B cell (primary cell): ENCODE results near the gene NDUFAF2. TPM values are rescaled to one million over a fixed set of nuclear protein-coding genes. Genes with fewer than 3 reads are reported as not detected.
"Not testable (repeated sequence)": the region's sequence is repeated elsewhere in the genome, so short reads cannot be mapped to it uniquely, and the experiment has no call there.

Experiments
- ATAC-seq: fragments of 200-7000 bp; cut with Tn5 transposase; one replicate; pipeline ENCODE4 v1.10.0; 2021; ENCODE audit warnings: low read depth, mild to moderate bottlenecking, moderate number of reproducible peaks, moderate library complexity
- CTCF ChIA-PET: fragments of 350-600 bp; sonication (Branson Sonifier 250); formaldehyde crosslinking; loops from one replicate; lab custom pipeline; 2021; ENCODE audit warnings: antibody characterized with exemption, inconsistent platforms; lab: Charles Lee
- POLR2A ChIA-PET: fragments of 350-600 bp; sonication (Branson Sonifier 250); formaldehyde crosslinking; loops from one replicate; lab custom pipeline; 2021; ENCODE audit warnings: antibody characterized with exemption; lab: Charles Lee
- DNase-seq: peaks from one replicate; pipeline ENCODE4 v3.0.0; 2013
- H2AFZ ChIP-seq: 2 replicates; pipeline ENCODE4 v1.6.1; 2012; ENCODE audit warnings: mild to moderate bottlenecking, low read depth, low read length; ENCODE audit not compliant: insufficient read depth, poor library complexity, severe bottlenecking
- H3K27ac ChIP-seq, 2 donors: 1 replicate in 1 of 2; 2 replicates in 1 of 2; pipeline ENCODE4 v1.5.1; 2012 to 2013; ENCODE audit warnings: low read length in 2 of 2, mild to moderate bottlenecking in 2 of 2, moderate library complexity in 1 of 2
- H3K27me3 ChIP-seq, 4 experiments: fragments of 200-600 bp in 1 of 4; sonication (generic) in 1 of 4; replicated peaks in 1 of 4; 1 replicate in 2 of 4; 2 replicates in 2 of 4; pipeline versions ENCODE4 v1.6.1 to v1.7.0; 2013 to 2016; ENCODE audit warnings: low read length in 3 of 4, mild to moderate bottlenecking in 2 of 4, mixed read lengths in 1 of 4, moderate library complexity in 1 of 4; ENCODE audit not compliant: insufficient read depth in 4 of 4, control insufficient read depth in 3 of 4; ENCODE audit errors: control extremely low read depth in 1 of 4
- H3K36me3 ChIP-seq, 2 experiments: replicated peaks in 1 of 2; 1 replicate in 1 of 2; 2 replicates in 1 of 2; pipeline versions ENCODE4 v1.6.1 to v1.7.1; 2013; ENCODE audit warnings: low read length in 1 of 2; ENCODE audit not compliant: insufficient read depth in 2 of 2, control insufficient read depth in 1 of 2; ENCODE audit errors: control extremely low read depth in 1 of 2, extremely low read depth in 1 of 2
- H3K4me1 ChIP-seq, 2 donors: fragments of 200-600 bp in 1 of 2; sonication (generic) in 1 of 2; 1 replicate in 1 of 2; 2 replicates in 1 of 2; pipeline versions ENCODE4 v1.5.1 to v1.6.1; 2013 to 2017; ENCODE audit warnings: low read length in 2 of 2; ENCODE audit not compliant: control insufficient read depth in 2 of 2, insufficient read depth in 2 of 2
- H3K4me2 ChIP-seq: replicated peaks from 2 replicates; pipeline ENCODE3; 2012; ENCODE audit warnings: mild to moderate bottlenecking, low read depth, low read length; ENCODE audit not compliant: poor library complexity, severe bottlenecking
- H3K4me3 ChIP-seq, 5 experiments: fragments of 200-600 bp in 1 of 5; sonication (generic) in 1 of 5; 1 replicate in 3 of 5; 2 replicates in 2 of 5; pipeline versions ENCODE4 v1.5.1 to v1.7.0; 2011 to 2016; ENCODE audit warnings: low read length in 4 of 5, mild to moderate bottlenecking in 4 of 5, low read depth in 2 of 5, control low read depth in 1 of 5, moderate library complexity in 1 of 5; ENCODE audit not compliant: insufficient read depth in 1 of 5; ENCODE audit errors: control extremely low read depth in 1 of 5, extremely low read depth in 1 of 5
- H3K79me2 ChIP-seq: fragments of 200-600 bp; sonication (generic); one replicate; pipeline ENCODE4 v1.6.0; 2016; ENCODE audit warnings: low read length; ENCODE audit not compliant: control insufficient read depth, insufficient read depth
- H3K9ac ChIP-seq: fragments of 200-600 bp; sonication (generic); 2 replicates; pipeline ENCODE4 v1.6.1; 2017; ENCODE audit warnings: mild to moderate bottlenecking, low read length, moderate library complexity
- H3K9me3 ChIP-seq, 3 donors: one replicate each; pipeline versions ENCODE4 v1.6.1 to v1.7.1; 2013; ENCODE audit warnings: low read length in 2 of 3; ENCODE audit not compliant: control insufficient read depth in 2 of 3, insufficient read depth in 1 of 3; ENCODE audit errors: control extremely low read depth in 1 of 3
- H4K20me1 ChIP-seq: 2 replicates; pipeline ENCODE4 v1.6.0; 2012; ENCODE audit warnings: mild to moderate bottlenecking, low read length; ENCODE audit not compliant: insufficient read depth, control insufficient read depth, poor library complexity, severe bottlenecking
- H3K27ac Mint-ChIP-seq: one replicate; pipeline ENCODE4 v1.8.0; 2021; ENCODE audit warnings: mixed read lengths
- H3K27me3 Mint-ChIP-seq: one replicate; pipeline ENCODE4 v1.8.0; 2021; ENCODE audit warnings: mixed read lengths
- H3K4me1 Mint-ChIP-seq: one replicate; pipeline ENCODE4 v1.8.0; 2021; ENCODE audit warnings: mixed read lengths
- H3K4me3 Mint-ChIP-seq: one replicate; pipeline ENCODE4 v1.8.0; 2021; ENCODE audit warnings: mixed read lengths
- H3K9me3 Mint-ChIP-seq: one replicate; pipeline ENCODE4 v1.8.0; 2022; ENCODE audit warnings: mixed read lengths; ENCODE audit not compliant: insufficient read depth
- EZH2 ChIP-seq: IDR thresholded peaks from 2 replicates; pipeline ENCODE4 v1.6.1; 2012; ENCODE audit warnings: borderline replicate concordance, low read depth, mild to moderate bottlenecking, moderate library complexity, low read length; ENCODE audit not compliant: insufficient read depth, poor library complexity, severe bottlenecking
- WGBS: methylation state at CpG from one replicate; pipeline ENCODE4 v1.1.5; 2013; ENCODE audit warnings: missing lambda C conversion rate; ENCODE audit not compliant: insufficient coverage; 5-methylcytosine and 5-hydroxymethylcytosine counted together
- intact Hi-C: fragments of 100-400 bp; cut with micrococcal nuclease; formaldehyde crosslinking; loops from one replicate; pipeline ENCODE4 v1.10.0; 2022
- polyA plus RNA-seq: library from polyadenylated mRNA; depleted of rRNA; stranded (reverse); fragments of >200 nt; gene quantifications from 2 replicates; pipeline ENCODE4 v1.2.3, GENCODE V29; 2012
- total RNA-seq, 2 donors: library from RNA; stranded (reverse); fragments of 120-200 nt in 1 of 2; gene quantifications; 1 replicate in 1 of 2; 2 replicates in 1 of 2; pipeline versions ENCODE4 v1.2.3 to v1.2.4, GENCODE V29; 2013 to 2022
- TF ChIP-seq, protein P1 (sequence below): fragments of 200-600 bp; IDR thresholded peaks from one replicate; pipeline ENCODE4 v1.8.0; 2022; ENCODE audit warnings: antibody characterized with exemption, mild to moderate bottlenecking

Gene NDUFAF2
- total and polyA plus RNA-seq, 2 donors (not counting 1 experiment from before 2014, with no cell fraction given): 6.3 to 9.7 TPM

DNA sequence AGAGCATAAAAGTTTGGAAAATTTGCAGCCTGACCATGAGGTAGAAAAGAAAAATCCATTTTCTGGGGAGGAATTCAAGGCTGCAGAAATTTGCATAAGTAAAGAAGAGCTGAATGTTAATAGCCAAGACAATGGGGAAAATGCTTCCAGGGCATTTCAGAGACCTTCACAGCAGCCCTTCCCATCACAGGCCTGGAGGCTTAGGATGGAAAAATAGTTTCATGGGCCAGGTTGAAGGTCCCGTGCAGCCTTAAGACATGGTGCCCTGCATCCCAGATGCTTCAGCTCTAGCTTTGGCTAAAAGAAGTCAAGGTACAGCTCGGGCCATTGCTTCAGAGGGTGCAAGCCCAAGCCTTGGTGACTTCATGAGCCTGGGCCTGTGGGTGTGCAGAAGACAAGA, 242.8 kb downstream of the NDUFAF2 start:
- intact Hi-C loops, H4K20me1 ChIP-seq, POLR2A ChIA-PET, H3K4me1 ChIP-seq, H3K9me3 Mint-ChIP-seq, CTCF ChIA-PET, H3K79me2 ChIP-seq, DNase-seq, H3K4me3 Mint-ChIP-seq, H3K4me2 ChIP-seq, H2AFZ ChIP-seq, H3K36me3 ChIP-seq, H3K4me3 ChIP-seq, H3K9ac ChIP-seq, ATAC-seq, H3K27me3 ChIP-seq, H3K9me3 ChIP-seq, H3K27ac Mint-ChIP-seq, H3K27ac ChIP-seq: not testable (repeated sequence)
- H3K27me3 Mint-ChIP-seq: peaks cover 15% of the 10 kb centered on the region
- peaks cover 11% of the 10 kb centered on the region for H3K4me1 Mint-ChIP-seq
- WGBS: 100% methylated on average over 2 of the region's 2 CpGs

DNA sequence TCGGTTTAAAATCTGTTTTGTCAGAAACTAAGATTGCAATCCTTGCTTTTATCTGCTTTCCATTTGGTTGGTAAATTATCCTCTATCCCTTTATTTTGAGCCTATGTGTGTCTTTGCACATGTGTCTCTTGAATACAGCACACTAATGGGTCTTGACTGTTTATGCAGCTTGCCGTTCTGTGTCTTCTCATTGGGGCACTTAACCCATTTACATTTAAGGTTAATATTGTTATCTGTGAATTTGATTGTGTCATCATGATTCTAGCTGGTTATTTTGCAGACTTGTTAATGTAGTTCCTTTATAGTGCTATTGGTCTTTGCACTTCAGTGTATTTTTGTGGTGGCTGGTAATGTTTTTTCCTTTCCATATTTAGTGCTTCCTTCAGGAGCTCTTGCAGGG, 253.6 kb downstream of the NDUFAF2 start:
- ChIA-PET CTCF (no interaction called here), POLR2A (no interaction called here)
- H3K27me3 ChIP-seq: peaks cover 0 to 6% (median 2%) of the 10 kb centered on the region in 4 experiments
- TF ChIP-seq, protein P1, sequence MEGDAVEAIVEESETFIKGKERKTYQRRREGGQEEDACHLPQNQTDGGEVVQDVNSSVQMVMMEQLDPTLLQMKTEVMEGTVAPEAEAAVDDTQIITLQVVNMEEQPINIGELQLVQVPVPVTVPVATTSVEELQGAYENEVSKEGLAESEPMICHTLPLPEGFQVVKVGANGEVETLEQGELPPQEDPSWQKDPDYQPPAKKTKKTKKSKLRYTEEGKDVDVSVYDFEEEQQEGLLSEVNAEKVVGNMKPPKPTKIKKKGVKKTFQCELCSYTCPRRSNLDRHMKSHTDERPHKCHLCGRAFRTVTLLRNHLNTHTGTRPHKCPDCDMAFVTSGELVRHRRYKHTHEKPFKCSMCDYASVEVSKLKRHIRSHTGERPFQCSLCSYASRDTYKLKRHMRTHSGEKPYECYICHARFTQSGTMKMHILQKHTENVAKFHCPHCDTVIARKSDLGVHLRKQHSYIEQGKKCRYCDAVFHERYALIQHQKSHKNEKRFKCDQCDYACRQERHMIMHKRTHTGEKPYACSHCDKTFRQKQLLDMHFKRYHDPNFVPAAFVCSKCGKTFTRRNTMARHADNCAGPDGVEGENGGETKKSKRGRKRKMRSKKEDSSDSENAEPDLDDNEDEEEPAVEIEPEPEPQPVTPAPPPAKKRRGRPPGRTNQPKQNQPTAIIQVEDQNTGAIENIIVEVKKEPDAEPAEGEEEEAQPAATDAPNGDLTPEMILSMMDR: no peak
- TF ChIP-seq EZH2: no peak
- Mint-ChIP-seq H3K4me1 (no peaks in the 10 kb centered on the region), H3K9me3 (peaks cover 6% of the 10 kb centered on the region), H3K27me3 (peaks cover 33% of the 10 kb centered on the region), H3K27ac (no peak overlapping the region), H3K4me3 (no peak overlapping the region)
- no peaks in the 10 kb centered on the region for H4K20me1 ChIP-seq
- intact Hi-C loops: no loop called here
- H3K79me2 ChIP-seq: no peaks in the 10 kb centered on the region
- no peak for ATAC-seq
- peaks cover 0 to 5% (median 0%) of the 10 kb centered on the region in 3 donors for H3K9me3 ChIP-seq
- H3K9ac ChIP-seq: no peak overlapping the region
- no peaks in the 10 kb centered on the region for H3K36me3 ChIP-seq
- H3K4me2 ChIP-seq: no peak overlapping the region
- no CpG with 5 or more reads among the region's 2 CpGs for WGBS
- H2AFZ ChIP-seq: no peak overlapping the region
- no peaks in the 10 kb centered on the region for H3K4me1 ChIP-seq
- DNase-seq: no peak
- no peak overlapping the region for H3K4me3 ChIP-seq
- H3K27ac ChIP-seq: no peak overlapping the region
